Upper lobe of left lung (tissue), 4 donors: ENCODE data around the gene TNFRSF17.

Experiments
- CTCF ChIP-seq, 6 experiments: fragments of 450-650 bp in 4 of 6; fragments of 200-600 bp in 2 of 6; sonication (generic) in 2 of 6; IDR thresholded peaks; one replicate each; pipeline ENCODE4 v1.5.1; 2016 to 2019; ENCODE audit warnings: antibody characterized with exemption in 6 of 6
- EP300 ChIP-seq, 4 donors: sonication (generic); formaldehyde crosslinking; IDR thresholded peaks; one replicate each; pipeline ENCODE4 v1.5.1; 2017; ENCODE audit warnings: antibody characterized with exemption in 4 of 4, control low read depth in 2 of 4
- POLR2AphosphoS5 ChIP-seq, 2 donors: sonication (generic); formaldehyde crosslinking; IDR thresholded peaks; one replicate each; pipeline ENCODE4 v1.5.1; 2017; ENCODE audit warnings: antibody characterized with exemption in 2 of 2

GRCh38 chr16:11946433-11946832, 18.6 kb upstream of the TNFRSF17 start:
- no peak for TF ChIP-seq CTCF (IDR thresholded peaks at IDR 0.05)
- no peak for TF ChIP-seq EP300 (IDR thresholded peaks at IDR 0.05)
- TF ChIP-seq POLR2AphosphoS5 (IDR thresholded peaks at IDR 0.05): no peak
